Hypothalamus (tissue), 51 donors: ENCODE measurements around the gene CDKN1A.
"Not testable (repeated sequence)": the region's sequence is repeated elsewhere in the genome, so short reads cannot be mapped to it uniquely, and the experiment has no call there.

Source experiments
- DNase-seq, 51 donors: peaks; one replicate each; lab custom pipeline; 2025; lab: John Stamatoyannopoulos, UW

CDKN1A gene

GRCh38 chr6:36692861-36693702 lies 14.6 kb downstream of the CDKN1A start:
- no peak for DNase-seq

- no peak for DNase-seq
Measured at GRCh38 chr6:36694616-36695015, 16.1 kb downstream of the CDKN1A start.

GRCh38 chr6:36695414-36695813 lies 16.9 kb downstream of the CDKN1A start:
- DNase-seq: no peak

- no peak for DNase-seq
Measured at GRCh38 chr6:36697481-36697903, 19.0 kb downstream of the CDKN1A start, which contains the start of gene RAB44. TSS of gene RAB44 (plus strand) at chr6:36697826. CDS start at chr6:36704236, 6,410 bp downstream.

- DNase-seq: no peak
Measured at GRCh38 chr6:36698196-36698595, 19.7 kb downstream of the CDKN1A start.

- DNase-seq: no peak
Measured at GRCh38 chr6:36698871-36699271, 20.4 kb downstream of the CDKN1A start.

GRCh38 chr6:36699348-36699747 lies 20.8 kb downstream of the CDKN1A start:
- no peak for DNase-seq

- DNase-seq: no peak
Measured at GRCh38 chr6:36700071-36700812, 21.7 kb downstream of the CDKN1A start.

- DNase-seq: no peak
Measured at GRCh38 chr6:36700831-36701230, 22.3 kb downstream of the CDKN1A start.

- no peak for DNase-seq
Measured at GRCh38 chr6:36701401-36701991, 23.0 kb downstream of the CDKN1A start.

GRCh38 chr6:36702656-36703055 lies 24.1 kb downstream of the CDKN1A start:
- no peak for DNase-seq

GRCh38 chr6:36703081-36703606 lies 24.6 kb downstream of the CDKN1A start:
- no peak for DNase-seq

GRCh38 chr6:36703982-36704381 lies 25.5 kb downstream of the CDKN1A start:
- no peak for DNase-seq

- not testable (repeated sequence) for DNase-seq
Measured at GRCh38 chr6:36704961-36705577, 26.6 kb downstream of the CDKN1A start.

- DNase-seq: no peak
Measured at GRCh38 chr6:36706339-36706738, 27.8 kb downstream of the CDKN1A start.

- DNase-seq: no peak
Measured at GRCh38 chr6:36712816-36713215, 34.3 kb downstream of the CDKN1A start.

GRCh38 chr6:36713846-36714245 lies 35.3 kb downstream of the CDKN1A start:
- no peak for DNase-seq

- DNase-seq: no peak
Measured at GRCh38 chr6:36714511-36714910, 36.0 kb downstream of the CDKN1A start.

GRCh38 chr6:36715469-36715868 lies 37.0 kb downstream of the CDKN1A start:
- DNase-seq: no peak

GRCh38 chr6:36716476-36717093 lies 38.1 kb downstream of the CDKN1A start:
- no peak for DNase-seq
